Inflammatory macrophage treated with lipopolysaccharide for 4 hours (primary cell): Measurements from ENCODE around the gene TMEM235.
A peak's percentile ranks its signal among the peaks of the same experiment; 100 is the strongest.

ENCODE experiments used
- DNase-seq: peaks from one replicate; pipeline ENCODE4 v3.0.0-alpha.2; 2020

TMEM235 gene

GRCh38 chr17:78273813-78274212 lies 42.4 kb downstream of the TMEM235 start:
- no peak for DNase-seq

- no peak for DNase-seq
These were observed 43.9 kb downstream of the TMEM235 start for GRCh38 chr17:78275355-78275754.

GRCh38 chr17:78276098-78276887 lies 44.9 kb downstream of the TMEM235 start:
- no peak for DNase-seq

GRCh38 chr17:78278139-78278741 lies 46.8 kb downstream of the TMEM235 start:
- DNase-seq = no peak

GRCh38 chr17:78279360-78279990 lies 48.0 kb downstream of the TMEM235 start:
- DNase-seq = no peak

- DNase-seq = no peak
These were observed 49.9 kb downstream of the TMEM235 start for GRCh38 chr17:78281249-78281845.

GRCh38 chr17:78284146-78284545 lies 52.7 kb downstream of the TMEM235 start:
- peak; percentile 89 for DNase-seq

- DNase-seq = no peak
These were observed 57.6 kb downstream of the TMEM235 start for GRCh38 chr17:78289004-78289403.

- DNase-seq = peak; percentile 88
These were observed 58.5 kb downstream of the TMEM235 start for GRCh38 chr17:78289802-78290363.
